ENCODE results near the gene MYLK4. TPM values are rescaled to one million over a fixed set of nuclear protein-coding genes. Genes with fewer than 3 reads are reported as not detected.

Gene MYLK4
- total RNA-seq, 4 donors from 2014 or later = 0.28 to 0.79 (median 0.46) TPM

- DNase-seq (ENCODE audit: low spot score) (no peak), ATAC-seq (ENCODE audit: low FRiP score) (no peak)
- TF ChIP-seq, protein P1, sequence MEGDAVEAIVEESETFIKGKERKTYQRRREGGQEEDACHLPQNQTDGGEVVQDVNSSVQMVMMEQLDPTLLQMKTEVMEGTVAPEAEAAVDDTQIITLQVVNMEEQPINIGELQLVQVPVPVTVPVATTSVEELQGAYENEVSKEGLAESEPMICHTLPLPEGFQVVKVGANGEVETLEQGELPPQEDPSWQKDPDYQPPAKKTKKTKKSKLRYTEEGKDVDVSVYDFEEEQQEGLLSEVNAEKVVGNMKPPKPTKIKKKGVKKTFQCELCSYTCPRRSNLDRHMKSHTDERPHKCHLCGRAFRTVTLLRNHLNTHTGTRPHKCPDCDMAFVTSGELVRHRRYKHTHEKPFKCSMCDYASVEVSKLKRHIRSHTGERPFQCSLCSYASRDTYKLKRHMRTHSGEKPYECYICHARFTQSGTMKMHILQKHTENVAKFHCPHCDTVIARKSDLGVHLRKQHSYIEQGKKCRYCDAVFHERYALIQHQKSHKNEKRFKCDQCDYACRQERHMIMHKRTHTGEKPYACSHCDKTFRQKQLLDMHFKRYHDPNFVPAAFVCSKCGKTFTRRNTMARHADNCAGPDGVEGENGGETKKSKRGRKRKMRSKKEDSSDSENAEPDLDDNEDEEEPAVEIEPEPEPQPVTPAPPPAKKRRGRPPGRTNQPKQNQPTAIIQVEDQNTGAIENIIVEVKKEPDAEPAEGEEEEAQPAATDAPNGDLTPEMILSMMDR (IDR thresholded peaks at IDR 0.05) = no peak
Observed at GRCh38 chr6:2626401-2626800, 124.3 kb downstream of the MYLK4 start.

- ATAC-seq (ENCODE audit: low FRiP score) (no peak), DNase-seq (ENCODE audit: low spot score) (no peak)
- TF ChIP-seq, protein P1 (IDR thresholded peaks at IDR 0.05) = no peak
Observed at GRCh38 chr6:2625581-2625980, 125.1 kb downstream of the MYLK4 start.

DNA sequence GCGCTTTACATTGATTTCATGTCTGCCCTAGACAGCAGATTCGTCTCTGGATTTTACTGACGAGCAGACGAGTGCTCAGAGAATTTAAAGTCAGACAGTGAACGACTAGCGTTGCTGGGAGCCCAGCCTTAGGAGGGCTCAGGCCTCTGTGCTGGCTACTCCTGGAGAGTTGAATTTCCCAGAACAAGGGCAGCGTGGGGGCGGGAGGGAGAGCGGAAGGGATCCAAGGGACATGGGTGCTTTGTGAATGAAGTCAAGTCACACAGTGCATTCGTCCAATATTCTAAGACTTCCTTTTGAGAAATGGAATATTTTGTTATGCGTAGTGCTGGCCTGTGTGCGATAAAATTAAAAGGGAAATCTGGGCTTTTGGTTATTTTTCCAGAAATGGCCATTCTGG lies 126.5 kb downstream of the MYLK4 start:
- DNase-seq (ENCODE audit: low spot score) = no peak
- no peak for ATAC-seq (ENCODE audit: low FRiP score)
- TF ChIP-seq, protein P1 (IDR thresholded peaks at IDR 0.05) = no peak

- DNase-seq (ENCODE audit: low spot score) = no peak
- no peak for ATAC-seq (ENCODE audit: low FRiP score)
- TF ChIP-seq, protein P1 (IDR thresholded peaks at IDR 0.05) = no peak
Observed at GRCh38 chr6:2623295-2623694, 127.4 kb downstream of the MYLK4 start.

DNA sequence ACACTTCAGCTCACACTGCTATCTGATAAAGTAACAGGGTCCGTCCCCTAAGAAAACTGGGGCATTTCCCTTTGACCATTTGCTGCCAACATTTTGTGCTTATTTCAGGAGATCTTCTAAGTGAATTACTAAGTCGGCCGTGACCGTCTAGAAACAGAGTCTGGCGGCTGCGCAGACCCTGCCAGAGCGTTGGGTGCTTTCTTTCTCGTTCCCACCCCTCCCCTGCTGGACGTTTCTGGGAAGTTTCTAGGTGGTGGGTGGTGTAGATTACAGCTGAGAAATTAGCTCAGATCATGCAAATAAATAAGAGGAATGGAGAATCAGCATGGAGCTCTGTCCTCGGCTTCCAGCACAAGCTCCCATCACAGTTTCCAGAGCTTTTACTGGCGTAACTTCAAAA lies 128.1 kb downstream of the MYLK4 start:
- DNase-seq (ENCODE audit: low spot score) (no peak), ATAC-seq (ENCODE audit: low FRiP score) (no peak)
- TF ChIP-seq, protein P1 (IDR thresholded peaks at IDR 0.05) = no peak

- no peak for ATAC-seq (ENCODE audit: low FRiP score)
- no peak for DNase-seq (ENCODE audit: low spot score)
- TF ChIP-seq, protein P1 (IDR thresholded peaks at IDR 0.05) = no peak
Observed at GRCh38 chr6:2619651-2620050, 131.1 kb downstream of the MYLK4 start.

DNA sequence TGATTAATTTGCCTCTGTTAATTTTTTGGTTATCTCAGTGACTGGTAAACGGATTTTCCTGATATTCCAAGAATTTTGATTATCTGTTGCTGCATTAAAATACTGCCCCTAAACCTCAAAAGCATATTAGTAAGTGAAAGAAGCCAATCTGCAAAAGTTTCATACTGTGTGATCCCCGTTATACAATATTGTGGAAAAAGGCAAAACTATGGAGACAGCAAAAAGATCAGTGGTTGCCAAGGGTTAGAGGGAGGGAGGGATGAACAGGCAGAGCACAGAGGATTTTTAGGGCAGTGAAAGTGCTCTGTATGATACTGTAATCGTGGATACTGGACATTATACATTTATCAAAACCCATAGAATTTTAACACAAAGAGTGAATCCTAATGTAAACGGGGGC lies 133.0 kb downstream of the MYLK4 start:
- DNase-seq (ENCODE audit: low spot score) = no peak
- no peak for ATAC-seq (ENCODE audit: low FRiP score)
- TF ChIP-seq, protein P1 (IDR thresholded peaks at IDR 0.05) = no peak

Measured in omental fat pad (tissue), 4 donors.